NCI-H1048 (cell line): ENCODE measurements around the gene SLC27A5.
"Not testable (repeated sequence)": the region's sequence is repeated elsewhere in the genome, so short reads cannot be mapped to it uniquely, and the experiment has no call there.

Experiments used
- DNase-seq: peaks from one replicate; lab custom pipeline; 2025; lab: John Stamatoyannopoulos, UW

The SLC27A5 gene

DNA sequence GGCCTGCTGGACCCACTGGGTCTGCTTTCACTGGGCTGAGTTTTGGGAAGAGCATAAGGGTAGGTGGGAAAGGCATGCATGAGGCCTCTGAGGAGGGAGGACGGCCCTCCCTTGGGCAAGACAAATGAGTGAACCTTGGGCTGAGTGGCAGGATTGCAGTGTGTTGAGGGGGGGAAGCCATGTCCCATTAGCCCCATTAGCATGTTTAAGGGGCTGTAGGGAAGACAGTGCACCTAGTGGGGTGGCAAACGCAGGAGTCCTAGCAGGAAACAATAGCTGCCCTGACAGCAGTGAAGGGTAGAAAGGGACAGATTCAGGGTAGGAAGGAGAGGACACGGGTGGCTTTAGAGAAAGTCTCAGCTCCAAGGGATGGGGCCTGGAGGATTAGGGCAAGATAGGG lies 10.9 kb upstream of the SLC27A5 start:
- DNase-seq, result no peak

DNA sequence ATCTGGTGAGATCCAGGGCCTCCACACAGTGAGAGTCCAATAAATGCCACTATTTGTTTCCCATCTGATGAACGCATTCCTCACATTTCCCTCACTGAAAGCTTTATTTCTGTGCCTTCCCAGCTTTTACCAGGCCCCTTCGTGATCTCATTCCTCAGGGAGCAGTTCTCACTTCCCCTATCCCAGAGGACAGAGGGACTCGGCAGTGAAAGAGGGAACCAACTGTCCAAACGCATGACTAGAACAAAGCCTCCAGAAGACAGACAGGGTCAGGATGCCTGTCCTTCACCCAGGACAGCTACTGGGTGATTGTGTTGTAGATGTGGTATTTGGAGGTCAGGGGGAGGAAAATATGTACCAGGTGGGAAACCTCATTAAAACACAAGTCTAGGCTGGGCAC lies 9.9 kb upstream of the SLC27A5 start:
- DNase-seq, result no peak

DNA sequence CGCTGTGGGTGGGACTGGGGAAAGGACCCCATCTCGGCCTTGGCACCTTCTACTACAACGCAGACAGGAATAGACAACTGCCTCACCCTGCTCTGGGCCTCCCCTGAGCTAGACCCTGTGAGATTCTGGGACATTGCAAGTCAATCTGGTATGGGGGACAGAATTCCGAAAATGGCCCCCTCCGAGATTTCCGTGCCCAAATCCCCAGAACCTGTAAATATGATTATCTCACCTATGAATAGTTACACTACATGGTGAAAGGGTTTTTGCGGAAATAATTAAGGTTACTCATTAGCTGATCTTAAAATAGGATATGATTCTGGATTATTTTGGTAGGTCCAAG lies 8.4 kb upstream of the SLC27A5 start:
- no peak for DNase-seq

DNA sequence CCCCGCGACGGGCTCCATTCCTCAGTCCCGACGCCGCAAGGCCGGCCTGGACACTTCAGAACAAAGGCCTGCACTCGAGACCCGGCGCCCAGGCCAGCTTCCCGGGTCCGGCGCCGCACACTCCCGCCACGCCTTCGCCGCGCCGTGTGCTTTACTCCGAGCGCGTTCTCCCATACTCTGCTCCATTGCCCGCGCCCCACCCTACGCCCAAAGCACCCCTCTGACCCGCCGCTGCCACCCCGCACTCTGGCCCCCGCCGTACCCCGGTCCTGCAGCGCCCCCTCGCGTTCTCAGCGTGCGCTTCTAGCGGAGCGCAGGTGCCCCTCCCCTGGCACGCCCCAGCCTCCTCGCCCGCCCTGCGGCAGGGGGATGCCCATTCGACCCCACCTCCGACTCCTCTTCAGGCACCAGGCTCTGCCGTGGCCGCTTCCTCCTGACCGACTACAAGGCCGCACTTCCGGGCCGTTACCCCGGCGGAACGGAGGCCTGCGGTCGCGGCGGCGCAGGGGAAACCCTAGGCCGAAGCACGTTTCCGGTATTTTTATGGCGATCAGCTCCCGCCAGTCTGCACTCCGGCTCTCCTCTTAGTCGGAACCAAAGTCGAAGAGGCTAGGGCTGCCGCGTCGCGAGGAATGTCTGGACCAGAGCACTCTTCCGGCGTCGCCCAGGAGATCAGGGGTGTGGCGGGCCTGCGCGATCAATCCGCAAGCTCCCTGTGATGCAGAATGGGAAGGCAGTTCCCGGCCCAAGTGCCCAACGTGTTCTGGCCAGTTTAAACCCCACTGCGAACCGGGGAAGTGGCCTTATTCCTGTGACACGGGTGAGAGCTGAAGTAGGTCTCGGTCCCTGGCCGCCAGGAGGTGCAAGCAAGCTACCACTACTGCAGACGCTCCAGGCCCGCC lies 7.8 kb upstream of the SLC27A5 start, which contains the start of gene ZBTB45:
Gene ZBTB45 (minus strand): TSS at position 456 of the 902 bp plus-strand sequence. CDS start 2,137 bp downstream, outside the sequence.
- DNase-seq, result peak; percentile 87

DNA sequence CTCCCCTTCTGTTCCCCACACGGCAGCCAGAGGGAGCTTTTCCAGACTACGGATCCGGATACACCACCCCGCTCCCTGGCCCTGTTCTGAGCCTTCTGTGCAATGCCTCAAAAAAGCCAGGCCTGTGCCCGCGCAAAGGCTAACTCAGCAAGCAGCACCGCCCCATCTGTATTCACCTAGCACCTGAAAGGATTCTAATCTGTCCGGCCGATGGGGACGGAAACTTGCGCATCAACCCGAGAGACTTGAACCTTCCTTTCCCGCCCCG lies 7.2 kb upstream of the SLC27A5 start:
- DNase-seq, result no peak

- DNase-seq, result no peak
These were observed 6.7 kb upstream of the SLC27A5 start for GRCh38 chr19:58518256-58519086.

- DNase-seq, result no peak
These were observed 5.4 kb upstream of the SLC27A5 start for GRCh38 chr19:58516964-58517833.

DNA sequence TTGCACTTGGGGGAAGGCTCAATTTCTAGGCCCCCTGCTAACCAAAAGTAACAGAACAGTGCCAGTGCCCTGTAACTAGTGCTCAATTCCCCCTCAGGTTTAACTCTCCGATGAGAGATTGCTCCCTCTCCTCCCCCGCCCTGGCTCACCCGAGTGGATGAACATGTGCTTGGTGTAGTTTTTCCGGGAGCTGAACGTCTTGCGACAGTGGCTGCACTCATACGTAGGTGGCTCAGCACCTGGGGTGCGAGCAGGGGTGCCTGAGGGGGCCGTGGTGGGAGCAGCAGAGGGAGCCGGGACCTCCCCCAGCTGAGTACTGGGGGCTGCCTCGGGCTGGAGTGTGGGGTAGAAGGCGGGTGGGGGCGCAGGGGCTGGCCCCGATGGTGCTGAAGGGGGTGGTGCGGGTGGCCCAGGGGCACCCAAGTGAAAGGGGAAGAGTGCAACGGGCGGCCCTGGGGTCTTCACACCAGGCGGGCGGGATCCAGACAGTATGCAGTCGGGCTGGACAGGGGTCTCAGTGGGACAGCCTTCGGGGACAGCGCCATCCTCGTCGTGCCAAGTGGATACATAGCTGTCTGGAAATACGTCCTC lies 4.5 kb upstream of the SLC27A5 start:
- DNase-seq, result no peak

DNA sequence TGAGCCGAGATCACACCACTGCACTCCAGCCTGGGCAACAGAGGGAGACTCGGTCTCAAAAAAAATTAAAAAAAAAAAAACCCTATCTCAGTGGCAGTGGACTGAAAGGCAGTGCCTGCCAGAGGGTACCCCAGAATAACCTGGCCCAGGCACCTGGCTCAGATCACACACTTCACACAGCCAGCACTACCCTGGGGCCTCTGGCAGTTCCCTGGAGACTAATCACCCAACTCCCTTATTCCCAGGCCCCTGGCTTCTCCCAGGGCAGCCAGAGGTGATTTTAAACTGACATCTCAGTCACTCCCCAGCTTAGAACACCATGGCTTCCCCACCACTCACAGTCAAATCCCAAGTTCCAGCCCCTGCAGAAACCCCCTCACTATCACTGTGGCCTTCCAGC lies 3.5 kb upstream of the SLC27A5 start:
- DNase-seq, result no peak

- DNase-seq, result no peak
These were observed 2.8 kb upstream of the SLC27A5 start for GRCh38 chr19:58514564-58515022.

DNA sequence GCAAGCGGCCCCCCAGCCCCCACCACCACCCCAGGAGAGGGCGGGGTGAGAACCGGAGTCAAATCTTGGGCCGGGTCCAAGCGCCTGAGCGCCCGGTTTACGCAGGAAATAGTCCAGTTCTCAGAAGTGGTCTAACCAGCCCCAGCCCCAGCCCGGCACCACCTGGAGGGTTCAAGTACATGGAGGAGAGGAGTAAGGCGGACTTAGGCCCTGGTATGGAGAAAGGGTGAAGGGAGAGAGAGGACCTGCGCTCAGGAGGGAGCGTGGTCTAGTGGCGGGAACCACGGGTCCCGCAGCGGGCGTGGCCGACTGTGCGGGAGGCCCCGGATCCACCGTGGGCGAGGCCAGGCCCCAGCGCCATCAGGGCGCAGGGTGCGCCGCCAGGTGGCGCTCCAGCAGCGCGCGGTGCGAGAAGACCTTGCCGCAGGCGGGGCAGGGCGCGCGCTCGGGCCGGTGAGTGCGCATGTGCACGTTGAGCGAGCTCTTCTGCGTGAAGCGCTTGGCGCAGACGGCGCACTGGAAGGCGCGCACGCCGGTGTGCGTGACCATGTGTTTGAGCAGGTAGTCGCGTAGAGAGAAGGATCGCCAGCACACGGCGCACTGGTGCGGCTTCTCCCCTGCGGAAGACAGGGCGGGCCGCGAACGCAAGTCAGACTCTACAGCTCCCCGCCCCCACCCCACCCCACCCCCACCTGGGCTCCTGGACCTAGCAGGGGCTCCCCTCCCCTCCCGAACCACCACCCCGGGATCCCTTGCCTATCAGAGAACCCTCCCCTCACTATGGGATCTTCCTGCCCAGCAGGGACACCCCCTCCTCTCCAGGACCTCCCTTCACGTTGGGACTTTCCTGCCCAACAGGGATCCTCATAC lies 2.1 kb upstream of the SLC27A5 start:
- peak; percentile 85 for DNase-seq

- no peak for DNase-seq
These were observed 1.5 kb upstream of the SLC27A5 start for GRCh38 chr19:58513213-58513693.

GRCh38 chr19:58510084-58510862 lies 1.5 kb downstream of the SLC27A5 start:
- no peak for DNase-seq

DNA sequence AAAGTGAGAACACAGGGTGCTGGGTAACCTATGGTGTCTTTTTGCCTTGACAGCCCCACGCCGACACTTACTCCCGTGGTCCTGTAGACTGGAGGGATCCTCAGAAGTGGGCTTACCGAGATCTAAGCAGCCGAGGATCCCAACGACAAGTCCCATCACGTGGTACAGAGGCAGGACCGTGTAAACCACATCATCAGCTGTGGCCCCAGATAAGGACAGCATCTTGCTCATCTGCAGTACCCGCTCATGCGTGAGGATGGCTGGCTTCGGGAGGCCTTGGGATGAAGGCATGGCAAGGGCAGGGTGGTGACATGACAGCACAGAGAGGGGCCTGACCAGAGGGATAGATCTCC lies 2.1 kb downstream of the SLC27A5 start:
- DNase-seq, result no peak

GRCh38 chr19:58507602-58508223 lies 4.1 kb downstream of the SLC27A5 start:
- DNase-seq, result not testable (repeated sequence)

DNA sequence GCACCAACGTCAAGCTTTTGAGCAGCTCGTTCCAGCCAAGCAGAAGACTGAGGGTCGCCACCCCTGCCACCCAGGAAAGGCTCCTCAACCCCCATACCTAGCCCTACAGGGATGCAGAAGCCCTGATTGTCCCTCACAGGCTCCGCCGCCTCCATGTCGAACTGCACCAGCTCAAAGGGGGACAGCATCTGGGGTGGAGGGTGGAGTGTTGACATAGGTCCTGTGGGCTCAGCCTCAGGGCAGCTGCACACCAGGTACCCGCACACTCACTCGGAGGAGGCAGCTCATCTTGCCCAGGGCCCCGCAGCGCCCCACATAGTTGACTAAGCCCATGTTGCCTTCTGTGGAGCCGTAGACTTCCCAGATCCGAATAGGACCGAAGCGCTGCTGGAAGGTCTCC lies 11.6 kb downstream of the SLC27A5 start:
- no peak for DNase-seq

- peak; percentile 97 for DNase-seq
These were observed 12.5 kb downstream of the SLC27A5 start for GRCh38 chr19:58499021-58499927.

GRCh38 chr19:58498316-58499020 lies 13.3 kb downstream of the SLC27A5 start:
- no peak for DNase-seq
